Measurements from ENCODE around the gene ARHGAP42. TPM values are rescaled to one million over a fixed set of nuclear protein-coding genes. Genes with fewer than 3 reads are reported as not detected.

Gene ARHGAP42
- total and polyA plus RNA-seq, 4 donors: 3.8 to 17.2 (median 12.0) TPM

DNA sequence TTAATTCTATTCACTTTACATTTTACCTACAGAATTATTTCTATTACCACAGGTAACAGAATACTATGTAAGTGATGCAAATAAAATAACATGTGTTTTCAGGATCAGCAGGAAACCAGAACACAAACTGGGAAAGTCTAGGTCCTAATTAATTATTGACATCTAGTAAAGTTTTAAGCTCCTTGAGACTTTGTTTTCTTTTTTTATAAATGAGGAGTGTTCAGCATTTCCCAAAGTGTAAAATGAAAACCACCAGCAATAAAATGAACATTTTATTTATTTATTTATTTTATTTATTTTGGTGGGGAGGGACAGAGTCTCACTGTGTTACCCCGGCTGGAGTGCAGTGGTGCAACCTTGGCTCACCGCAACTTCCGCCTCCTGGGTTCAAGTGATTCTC lies 123.6 kb downstream of the ARHGAP42 start:
- Histone ChIP-seq H3K9me3 (ENCODE audit: control insufficient read depth in 4 of 4, low read length in 3 of 4) (no peaks in the 10 kb centered on the region), H3K4me1 (ENCODE audit: control insufficient read depth in 4 of 4, insufficient read depth in 4 of 4, low read length in 3 of 4) (peaks cover 0 to 6% (median 0%) of the 10 kb centered on the region in 4 donors), H3K27me3 (ENCODE audit: control insufficient read depth in 4 of 4, insufficient read depth in 4 of 4, low read length in 3 of 4) (no peaks in the 10 kb centered on the region), H3K27ac (ENCODE audit: low read depth in 1 of 2, low read length in 2 of 2) (no peak overlapping the region), H3K4me3 (ENCODE audit: low read depth in 1 of 3, low read length in 3 of 3) (no peak overlapping the region), H3K9ac (ENCODE audit: low read depth in 1 of 2, low read length in 2 of 2) (no peak overlapping the region), H3K36me3 (ENCODE audit: control insufficient read depth in 4 of 4, insufficient read depth in 3 of 4, low read depth in 1 of 4, low read length in 3 of 4) (no peaks in the 10 kb centered on the region)
- TF ChIP-seq, protein P1, sequence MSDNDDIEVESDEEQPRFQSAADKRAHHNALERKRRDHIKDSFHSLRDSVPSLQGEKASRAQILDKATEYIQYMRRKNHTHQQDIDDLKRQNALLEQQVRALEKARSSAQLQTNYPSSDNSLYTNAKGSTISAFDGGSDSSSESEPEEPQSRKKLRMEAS (IDR thresholded peaks at IDR 0.05): no peak
- no peak for TF ChIP-seq FOXA2 (IDR thresholded peaks at IDR 0.05)
- TF ChIP-seq, protein P2, sequence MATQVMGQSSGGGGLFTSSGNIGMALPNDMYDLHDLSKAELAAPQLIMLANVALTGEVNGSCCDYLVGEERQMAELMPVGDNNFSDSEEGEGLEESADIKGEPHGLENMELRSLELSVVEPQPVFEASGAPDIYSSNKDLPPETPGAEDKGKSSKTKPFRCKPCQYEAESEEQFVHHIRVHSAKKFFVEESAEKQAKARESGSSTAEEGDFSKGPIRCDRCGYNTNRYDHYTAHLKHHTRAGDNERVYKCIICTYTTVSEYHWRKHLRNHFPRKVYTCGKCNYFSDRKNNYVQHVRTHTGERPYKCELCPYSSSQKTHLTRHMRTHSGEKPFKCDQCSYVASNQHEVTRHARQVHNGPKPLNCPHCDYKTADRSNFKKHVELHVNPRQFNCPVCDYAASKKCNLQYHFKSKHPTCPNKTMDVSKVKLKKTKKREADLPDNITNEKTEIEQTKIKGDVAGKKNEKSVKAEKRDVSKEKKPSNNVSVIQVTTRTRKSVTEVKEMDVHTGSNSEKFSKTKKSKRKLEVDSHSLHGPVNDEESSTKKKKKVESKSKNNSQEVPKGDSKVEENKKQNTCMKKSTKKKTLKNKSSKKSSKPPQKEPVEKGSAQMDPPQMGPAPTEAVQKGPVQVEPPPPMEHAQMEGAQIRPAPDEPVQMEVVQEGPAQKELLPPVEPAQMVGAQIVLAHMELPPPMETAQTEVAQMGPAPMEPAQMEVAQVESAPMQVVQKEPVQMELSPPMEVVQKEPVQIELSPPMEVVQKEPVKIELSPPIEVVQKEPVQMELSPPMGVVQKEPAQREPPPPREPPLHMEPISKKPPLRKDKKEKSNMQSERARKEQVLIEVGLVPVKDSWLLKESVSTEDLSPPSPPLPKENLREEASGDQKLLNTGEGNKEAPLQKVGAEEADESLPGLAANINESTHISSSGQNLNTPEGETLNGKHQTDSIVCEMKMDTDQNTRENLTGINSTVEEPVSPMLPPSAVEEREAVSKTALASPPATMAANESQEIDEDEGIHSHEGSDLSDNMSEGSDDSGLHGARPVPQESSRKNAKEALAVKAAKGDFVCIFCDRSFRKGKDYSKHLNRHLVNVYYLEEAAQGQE (IDR thresholded peaks at IDR 0.05): no peak
- TF ChIP-seq, protein P3, sequence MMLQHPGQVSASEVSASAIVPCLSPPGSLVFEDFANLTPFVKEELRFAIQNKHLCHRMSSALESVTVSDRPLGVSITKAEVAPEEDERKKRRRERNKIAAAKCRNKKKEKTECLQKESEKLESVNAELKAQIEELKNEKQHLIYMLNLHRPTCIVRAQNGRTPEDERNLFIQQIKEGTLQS (IDR thresholded peaks at IDR 0.05): no peak
- no peak for TF ChIP-seq SP1 (IDR thresholded peaks at IDR 0.05)
- TF ChIP-seq, protein P4, sequence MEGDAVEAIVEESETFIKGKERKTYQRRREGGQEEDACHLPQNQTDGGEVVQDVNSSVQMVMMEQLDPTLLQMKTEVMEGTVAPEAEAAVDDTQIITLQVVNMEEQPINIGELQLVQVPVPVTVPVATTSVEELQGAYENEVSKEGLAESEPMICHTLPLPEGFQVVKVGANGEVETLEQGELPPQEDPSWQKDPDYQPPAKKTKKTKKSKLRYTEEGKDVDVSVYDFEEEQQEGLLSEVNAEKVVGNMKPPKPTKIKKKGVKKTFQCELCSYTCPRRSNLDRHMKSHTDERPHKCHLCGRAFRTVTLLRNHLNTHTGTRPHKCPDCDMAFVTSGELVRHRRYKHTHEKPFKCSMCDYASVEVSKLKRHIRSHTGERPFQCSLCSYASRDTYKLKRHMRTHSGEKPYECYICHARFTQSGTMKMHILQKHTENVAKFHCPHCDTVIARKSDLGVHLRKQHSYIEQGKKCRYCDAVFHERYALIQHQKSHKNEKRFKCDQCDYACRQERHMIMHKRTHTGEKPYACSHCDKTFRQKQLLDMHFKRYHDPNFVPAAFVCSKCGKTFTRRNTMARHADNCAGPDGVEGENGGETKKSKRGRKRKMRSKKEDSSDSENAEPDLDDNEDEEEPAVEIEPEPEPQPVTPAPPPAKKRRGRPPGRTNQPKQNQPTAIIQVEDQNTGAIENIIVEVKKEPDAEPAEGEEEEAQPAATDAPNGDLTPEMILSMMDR (IDR thresholded peaks at IDR 0.05; ENCODE audit: low read depth, low read length, missing input control): no peak
- TF ChIP-seq RAD21 (IDR thresholded peaks at IDR 0.05): no peak
- no peak for TF ChIP-seq GABPA (IDR thresholded peaks at IDR 0.05 in 1 of 2, conservative IDR thresholded peaks at IDR 0.05 in 1 of 2)
- TF ChIP-seq, protein P5, sequence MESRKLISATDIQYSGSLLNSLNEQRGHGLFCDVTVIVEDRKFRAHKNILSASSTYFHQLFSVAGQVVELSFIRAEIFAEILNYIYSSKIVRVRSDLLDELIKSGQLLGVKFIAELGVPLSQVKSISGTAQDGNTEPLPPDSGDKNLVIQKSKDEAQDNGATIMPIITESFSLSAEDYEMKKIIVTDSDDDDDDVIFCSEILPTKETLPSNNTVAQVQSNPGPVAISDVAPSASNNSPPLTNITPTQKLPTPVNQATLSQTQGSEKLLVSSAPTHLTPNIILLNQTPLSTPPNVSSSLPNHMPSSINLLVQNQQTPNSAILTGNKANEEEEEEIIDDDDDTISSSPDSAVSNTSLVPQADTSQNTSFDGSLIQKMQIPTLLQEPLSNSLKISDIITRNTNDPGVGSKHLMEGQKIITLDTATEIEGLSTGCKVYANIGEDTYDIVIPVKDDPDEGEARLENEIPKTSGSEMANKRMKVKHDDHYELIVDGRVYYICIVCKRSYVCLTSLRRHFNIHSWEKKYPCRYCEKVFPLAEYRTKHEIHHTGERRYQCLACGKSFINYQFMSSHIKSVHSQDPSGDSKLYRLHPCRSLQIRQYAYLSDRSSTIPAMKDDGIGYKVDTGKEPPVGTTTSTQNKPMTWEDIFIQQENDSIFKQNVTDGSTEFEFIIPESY (IDR thresholded peaks at IDR 0.05): no peak
- no peak for TF ChIP-seq FOXA1 (IDR thresholded peaks at IDR 0.05)
- no peak for TF ChIP-seq HNF4A (conservative IDR thresholded peaks at IDR 0.05)
- no peak for TF ChIP-seq TAF1 (conservative IDR thresholded peaks at IDR 0.05)
- TF ChIP-seq EGR1 (IDR thresholded peaks at IDR 0.05; ENCODE audit: low read depth in 2 of 2): no peak
- no peak for TF ChIP-seq RXRA (IDR thresholded peaks at IDR 0.05)
- no peak for DNase-seq (ENCODE audit: low spot score)
- WGBS: 89% methylated on average over 3 of the region's 3 CpGs

DNA sequence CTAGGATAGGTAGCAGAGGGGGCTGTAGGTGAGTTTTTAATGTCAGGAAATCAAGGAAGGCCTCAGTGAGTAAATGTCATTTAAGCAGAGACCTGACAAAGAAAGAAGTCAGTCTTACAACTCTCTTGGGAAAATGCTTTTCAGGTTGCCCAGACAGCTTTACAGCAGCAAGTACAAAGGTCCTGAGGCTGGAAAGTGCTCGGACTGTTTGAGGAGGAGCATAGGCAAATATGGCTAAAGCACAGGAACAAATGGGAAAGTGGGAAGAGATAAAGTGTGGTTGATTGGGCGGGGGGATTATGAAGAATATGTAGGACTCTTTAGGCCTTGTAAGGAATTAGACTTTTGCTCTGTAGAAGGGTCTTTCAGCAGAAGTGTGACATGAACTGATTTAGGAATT lies 125.4 kb downstream of the ARHGAP42 start:
- no peaks in the 10 kb centered on the region for H3K9me3 ChIP-seq (ENCODE audit: control insufficient read depth in 4 of 4, low read length in 3 of 4)
- H3K36me3 ChIP-seq (ENCODE audit: control insufficient read depth in 4 of 4, insufficient read depth in 3 of 4, low read depth in 1 of 4, low read length in 3 of 4): no peaks in the 10 kb centered on the region
- no peak overlapping the region for H3K4me3 ChIP-seq (ENCODE audit: low read depth in 1 of 3, low read length in 3 of 3)
- TF ChIP-seq HNF4A (conservative IDR thresholded peaks at IDR 0.05) (no peak), RAD21 (IDR thresholded peaks at IDR 0.05) (no peak), RXRA (IDR thresholded peaks at IDR 0.05) (no peak), EGR1 (IDR thresholded peaks at IDR 0.05; ENCODE audit: low read depth in 2 of 2) (no peak)
- TF ChIP-seq, protein P5 (IDR thresholded peaks at IDR 0.05): no peak
- WGBS: 70% methylated on average over 2 of the region's 2 CpGs
- no peak overlapping the region for H3K27ac ChIP-seq (ENCODE audit: low read depth in 1 of 2, low read length in 2 of 2)
- no peak for DNase-seq (ENCODE audit: low spot score)
- peaks cover 0 to 6% (median 0%) of the 10 kb centered on the region in 4 donors for H3K4me1 ChIP-seq (ENCODE audit: control insufficient read depth in 4 of 4, insufficient read depth in 4 of 4, low read length in 3 of 4)
- no peaks in the 10 kb centered on the region for H3K27me3 ChIP-seq (ENCODE audit: control insufficient read depth in 4 of 4, insufficient read depth in 4 of 4, low read length in 3 of 4)
- H3K9ac ChIP-seq (ENCODE audit: low read depth in 1 of 2, low read length in 2 of 2): no peak overlapping the region

Data from liver (tissue), 9 donors.